Body of pancreas (tissue), 4 donors: Measurements from ENCODE around the gene PSPC1.

Experiments used
- POLR2A ChIP-seq, 3 donors: fragments of 450-650 bp; IDR thresholded peaks; one replicate each; pipeline ENCODE4 v1.6.1; 2016; ENCODE audit warnings: antibody characterized with exemption in 3 of 3, mild to moderate bottlenecking in 2 of 3
- TF ChIP-seq, protein P1 (sequence below), 7 experiments: fragments of 450-650 bp in 4 of 7; fragments of 200-600 bp in 3 of 7; sonication (generic) in 3 of 7; IDR thresholded peaks; one replicate each; pipeline ENCODE4 v1.5.1; 2016 to 2019; ENCODE audit warnings: antibody characterized with exemption in 7 of 7

DNA sequence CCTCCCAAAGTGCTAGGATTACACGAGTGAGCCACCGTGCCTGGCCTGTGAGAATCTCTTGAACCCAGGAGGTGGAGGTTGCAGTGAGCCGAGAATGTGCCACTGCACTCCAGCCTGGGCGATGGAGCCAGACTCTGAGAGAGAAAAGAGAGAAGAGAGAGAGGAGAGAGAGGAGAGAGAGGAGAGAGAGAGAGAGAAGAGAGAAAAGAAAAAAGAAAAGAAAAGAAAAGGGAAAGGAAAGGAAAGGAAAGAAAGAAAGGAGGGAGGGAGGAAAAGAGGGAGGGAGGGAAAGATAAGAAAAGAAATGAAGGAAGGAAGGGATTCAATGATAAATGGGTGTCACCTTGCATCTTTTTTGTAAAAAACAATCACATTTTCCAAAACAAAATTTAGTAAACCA, 23.0 kb upstream of the PSPC1 start:
- TF ChIP-seq, protein P1, sequence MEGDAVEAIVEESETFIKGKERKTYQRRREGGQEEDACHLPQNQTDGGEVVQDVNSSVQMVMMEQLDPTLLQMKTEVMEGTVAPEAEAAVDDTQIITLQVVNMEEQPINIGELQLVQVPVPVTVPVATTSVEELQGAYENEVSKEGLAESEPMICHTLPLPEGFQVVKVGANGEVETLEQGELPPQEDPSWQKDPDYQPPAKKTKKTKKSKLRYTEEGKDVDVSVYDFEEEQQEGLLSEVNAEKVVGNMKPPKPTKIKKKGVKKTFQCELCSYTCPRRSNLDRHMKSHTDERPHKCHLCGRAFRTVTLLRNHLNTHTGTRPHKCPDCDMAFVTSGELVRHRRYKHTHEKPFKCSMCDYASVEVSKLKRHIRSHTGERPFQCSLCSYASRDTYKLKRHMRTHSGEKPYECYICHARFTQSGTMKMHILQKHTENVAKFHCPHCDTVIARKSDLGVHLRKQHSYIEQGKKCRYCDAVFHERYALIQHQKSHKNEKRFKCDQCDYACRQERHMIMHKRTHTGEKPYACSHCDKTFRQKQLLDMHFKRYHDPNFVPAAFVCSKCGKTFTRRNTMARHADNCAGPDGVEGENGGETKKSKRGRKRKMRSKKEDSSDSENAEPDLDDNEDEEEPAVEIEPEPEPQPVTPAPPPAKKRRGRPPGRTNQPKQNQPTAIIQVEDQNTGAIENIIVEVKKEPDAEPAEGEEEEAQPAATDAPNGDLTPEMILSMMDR (IDR thresholded peaks at IDR 0.05), result no peak
- no peak for TF ChIP-seq POLR2A (IDR thresholded peaks at IDR 0.05)
